HG02870 (cell line): ENCODE data around the gene ENOSF1.
"Not testable (repeated sequence)": the region's sequence is repeated elsewhere in the genome, so short reads cannot be mapped to it uniquely, and the experiment has no call there.

Experiments
- ATAC-seq: cut with Tn5 transposase; IDR thresholded peaks from one replicate; pipeline ENCODE4 v1.9.1; 2021; ENCODE audit warnings: mild to moderate bottlenecking, moderate library complexity; ENCODE audit not compliant: unreplicated experiment

The ENOSF1 gene

DNA sequence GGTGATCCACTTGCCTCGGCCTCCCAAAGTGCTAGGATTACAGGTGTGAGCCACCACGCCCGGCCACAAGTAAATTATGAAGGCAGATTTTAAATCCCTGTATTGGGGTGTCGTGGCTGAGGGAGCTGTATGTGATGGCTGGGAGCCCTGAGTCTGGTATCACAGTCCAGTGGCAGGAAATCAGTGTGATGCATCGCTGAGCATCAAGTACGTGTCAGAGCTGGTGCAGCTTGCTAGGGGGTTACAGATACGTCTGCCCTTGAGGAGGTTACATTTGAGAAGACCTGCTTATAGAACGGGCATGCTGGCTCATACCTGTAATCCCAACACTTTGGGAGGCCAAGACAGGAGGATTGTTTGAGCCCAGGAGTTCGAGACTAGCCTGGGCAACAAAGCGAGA lies 4.3 kb downstream of the ENOSF1 start:
- ATAC-seq = no peak

- no peak for ATAC-seq
Observed at GRCh38 chr18:706405-706804, 6.0 kb downstream of the ENOSF1 start.

DNA sequence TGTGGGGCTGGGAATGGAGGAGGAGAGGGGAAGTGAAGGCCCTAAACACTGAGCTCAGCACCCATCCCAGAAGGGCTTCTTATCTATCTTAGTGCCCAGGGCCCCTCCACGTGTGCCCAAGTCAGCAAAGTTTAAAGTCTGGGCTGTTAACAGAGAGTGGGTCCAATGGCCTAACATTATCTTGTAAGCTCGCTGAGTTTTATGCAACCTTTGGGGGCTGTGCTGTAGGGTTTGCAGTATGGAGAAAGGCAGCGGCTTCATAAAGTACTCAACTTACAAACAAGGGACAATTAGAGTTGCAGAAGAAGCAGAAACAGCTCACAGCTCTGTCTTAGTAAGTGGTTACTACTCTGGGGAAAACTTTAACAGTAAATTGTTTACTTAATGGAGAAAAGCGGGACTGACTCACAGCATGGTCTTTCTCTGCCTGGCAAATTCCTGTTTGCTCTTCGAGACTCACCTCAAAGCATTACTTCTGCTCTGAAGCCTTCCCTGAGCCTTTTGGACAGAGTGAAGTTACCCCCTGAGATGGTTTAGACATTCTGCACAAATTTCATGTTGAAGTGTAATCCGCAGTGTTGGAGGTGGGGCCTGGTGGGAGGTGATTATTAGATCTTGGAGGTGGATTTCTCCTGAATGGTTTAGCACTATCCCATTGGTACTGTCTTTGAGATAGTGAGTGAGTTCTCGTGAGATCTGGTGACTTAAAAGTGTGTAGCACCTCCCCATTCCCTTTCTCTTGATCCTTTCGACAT lies 9.0 kb downstream of the ENOSF1 start:
- no peak for ATAC-seq

GRCh38 chr18:697800-698199 lies 14.6 kb downstream of the ENOSF1 start:
- ATAC-seq = no peak

DNA sequence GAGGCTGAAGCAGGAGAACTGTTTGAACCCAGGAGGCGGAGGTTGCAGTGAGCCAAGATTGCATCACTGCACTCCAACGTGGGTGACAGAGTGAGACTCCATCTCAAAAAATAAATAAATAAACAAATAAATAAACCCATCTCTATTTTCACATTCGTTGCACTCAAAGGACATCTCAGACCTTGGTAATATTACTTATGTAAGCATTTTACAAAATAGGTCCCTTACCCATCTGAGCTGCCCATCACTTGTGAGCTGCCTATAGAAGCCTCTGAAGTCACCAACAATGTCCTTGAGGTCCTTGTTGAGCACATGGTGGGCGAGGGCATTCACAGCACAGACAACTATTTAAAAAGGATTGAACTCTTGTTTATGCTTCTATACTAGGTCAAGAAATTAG lies 15.4 kb downstream of the ENOSF1 start:
- no peak for ATAC-seq

GRCh38 chr18:693466-694187 lies 18.8 kb downstream of the ENOSF1 start:
- no peak for ATAC-seq

DNA sequence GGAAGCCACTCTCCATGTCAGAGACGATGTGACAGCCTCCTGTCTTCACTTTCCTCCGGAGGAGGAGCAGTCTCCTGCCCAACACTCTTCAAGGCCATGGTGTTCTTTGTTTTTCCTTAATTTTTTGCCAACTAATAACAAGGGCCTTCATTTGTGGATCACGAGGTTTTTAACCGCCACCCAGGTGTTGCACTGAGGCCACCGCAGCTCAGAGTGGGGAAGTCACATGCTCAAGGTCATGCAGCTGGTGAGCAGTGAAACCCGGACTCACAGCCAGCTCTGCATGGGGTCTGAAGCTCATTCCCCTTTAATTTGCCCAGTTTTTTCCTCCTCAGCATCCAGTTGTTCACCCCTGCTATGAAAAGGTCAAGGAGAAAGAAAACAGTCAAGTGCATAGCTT lies 19.6 kb downstream of the ENOSF1 start:
- ATAC-seq = no peak

GRCh38 chr18:688323-688722 lies 24.1 kb downstream of the ENOSF1 start:
- no peak for ATAC-seq

DNA sequence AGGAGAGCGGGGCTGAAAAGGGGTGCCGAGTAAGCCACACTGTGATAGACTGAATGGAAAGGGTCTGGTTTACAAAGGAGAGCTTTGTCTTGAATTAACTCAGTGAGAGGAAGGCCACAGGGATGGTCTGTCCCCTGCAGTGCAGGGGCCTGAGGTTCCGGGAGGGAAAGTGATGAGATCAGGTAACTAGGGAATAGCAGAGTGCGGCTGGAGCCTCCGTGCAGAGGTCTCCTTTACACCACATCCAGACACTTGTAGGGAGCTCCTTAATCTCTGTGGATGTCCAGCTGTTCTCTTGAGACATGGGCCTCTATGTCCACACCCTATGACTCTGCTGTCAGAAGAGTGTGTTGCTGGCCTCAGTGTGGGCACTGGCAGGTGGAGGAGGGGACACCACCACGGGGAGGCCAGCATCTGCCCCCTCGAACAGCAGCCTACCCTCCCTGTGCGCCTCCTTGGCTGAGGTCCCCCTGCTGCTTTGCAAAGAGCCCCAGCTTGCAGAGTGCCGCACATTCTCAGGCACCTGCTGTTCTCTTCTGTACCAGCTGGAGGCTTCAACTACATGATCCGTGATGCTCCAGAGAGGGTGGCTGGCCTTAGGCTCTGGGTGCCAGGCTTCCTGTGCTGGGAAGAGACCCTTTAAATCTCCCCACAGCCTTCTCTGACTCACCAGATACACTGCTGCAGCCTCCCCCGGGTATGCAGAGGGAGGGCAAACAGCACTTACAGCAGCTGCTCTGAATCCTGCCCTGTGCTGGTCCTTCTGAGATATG lies 25.9 kb downstream of the ENOSF1 start:
- no peak for ATAC-seq

- no peak for ATAC-seq
Observed at GRCh38 chr18:685438-685837, 27.0 kb downstream of the ENOSF1 start.

- ATAC-seq = no peak
Observed at GRCh38 chr18:683531-683930, 28.9 kb downstream of the ENOSF1 start.

DNA sequence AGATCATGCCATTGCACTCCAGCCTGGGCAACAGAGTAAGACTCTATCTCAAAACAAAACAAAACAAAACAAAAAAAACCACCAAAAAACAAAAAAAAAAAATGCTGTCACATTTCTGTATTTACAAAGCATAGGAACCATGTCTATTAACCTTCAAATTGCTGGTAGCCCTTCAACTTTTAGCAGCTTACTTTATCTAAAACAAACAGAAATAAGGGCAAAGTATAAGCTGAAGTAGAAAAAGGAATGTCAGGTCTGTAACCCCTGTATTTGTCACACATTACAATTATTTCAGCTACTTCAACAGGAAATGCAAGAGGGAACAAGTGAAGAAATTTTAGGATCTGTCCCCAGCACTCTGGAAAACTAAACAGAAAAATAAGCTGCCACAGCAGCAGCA lies 29.6 kb downstream of the ENOSF1 start:
- no peak for ATAC-seq

GRCh38 chr18:682416-682815 lies 30.0 kb downstream of the ENOSF1 start:
- ATAC-seq = not testable (repeated sequence)

DNA sequence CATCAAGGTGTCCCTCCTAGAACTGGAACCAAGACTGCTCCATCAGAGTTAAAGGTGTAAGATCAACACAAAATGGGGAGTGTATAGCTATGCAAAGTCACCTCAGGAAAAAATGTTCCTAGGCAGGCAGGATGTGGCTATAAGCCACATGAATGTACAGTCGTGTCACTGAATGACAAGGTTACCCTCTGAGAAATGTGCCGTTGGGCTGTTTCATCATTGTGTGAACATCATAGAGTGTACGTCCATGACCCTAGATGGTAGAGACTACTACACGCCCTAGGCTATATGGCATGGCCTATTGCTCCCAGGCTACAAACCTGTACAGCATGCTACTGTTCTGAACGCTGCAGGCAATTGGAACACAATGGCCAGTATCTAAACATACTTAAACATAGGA lies 30.4 kb downstream of the ENOSF1 start:
- ATAC-seq = no peak

GRCh38 chr18:680392-680791 lies 32.0 kb downstream of the ENOSF1 start:
- no peak for ATAC-seq

DNA sequence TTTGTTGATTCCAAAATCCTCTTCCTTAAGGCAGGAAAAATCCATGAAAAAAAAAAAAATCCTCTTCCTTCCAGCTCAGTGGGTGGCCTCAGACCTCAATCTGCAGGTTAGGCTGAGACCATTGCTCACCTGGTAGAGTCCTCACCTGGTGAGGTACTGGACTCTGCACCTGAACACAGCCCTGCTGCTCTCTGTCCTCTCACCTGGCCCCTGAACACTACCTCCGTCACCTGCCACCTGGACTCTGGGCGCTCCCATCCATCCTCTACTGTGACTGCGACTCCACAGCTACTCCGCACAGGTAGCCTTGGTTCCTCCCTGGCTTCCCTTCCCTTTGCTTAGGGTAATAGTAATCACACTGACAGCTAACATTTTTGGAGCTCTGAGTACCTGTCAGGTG lies 32.9 kb downstream of the ENOSF1 start:
- no peak for ATAC-seq

GRCh38 chr18:678482-679182 lies 33.8 kb downstream of the ENOSF1 start:
- ATAC-seq = no peak

GRCh38 chr18:677951-678381 lies 34.5 kb downstream of the ENOSF1 start:
- no peak for ATAC-seq

- ATAC-seq = no peak
Observed at GRCh38 chr18:677145-677544, 35.3 kb downstream of the ENOSF1 start.

DNA sequence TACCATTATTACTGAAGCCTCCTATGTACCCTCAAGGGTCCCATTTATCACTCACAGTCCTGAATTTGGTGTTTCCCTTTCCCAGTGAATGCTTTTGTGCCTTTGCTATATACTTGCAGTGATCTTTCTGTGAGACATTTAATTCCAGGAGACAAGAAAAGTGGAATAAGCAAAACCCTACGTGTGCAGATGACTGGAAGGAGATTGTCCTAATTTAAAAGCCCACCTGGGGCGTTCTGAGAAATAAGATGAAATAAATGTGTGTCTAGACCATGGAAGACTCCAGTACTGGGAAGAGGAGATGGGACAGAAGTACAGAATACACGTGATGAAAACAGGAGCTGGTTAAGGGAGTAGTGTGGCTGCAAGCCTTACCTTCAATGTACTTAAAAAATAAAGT lies 35.7 kb downstream of the ENOSF1 start:
- ATAC-seq = no peak

DNA sequence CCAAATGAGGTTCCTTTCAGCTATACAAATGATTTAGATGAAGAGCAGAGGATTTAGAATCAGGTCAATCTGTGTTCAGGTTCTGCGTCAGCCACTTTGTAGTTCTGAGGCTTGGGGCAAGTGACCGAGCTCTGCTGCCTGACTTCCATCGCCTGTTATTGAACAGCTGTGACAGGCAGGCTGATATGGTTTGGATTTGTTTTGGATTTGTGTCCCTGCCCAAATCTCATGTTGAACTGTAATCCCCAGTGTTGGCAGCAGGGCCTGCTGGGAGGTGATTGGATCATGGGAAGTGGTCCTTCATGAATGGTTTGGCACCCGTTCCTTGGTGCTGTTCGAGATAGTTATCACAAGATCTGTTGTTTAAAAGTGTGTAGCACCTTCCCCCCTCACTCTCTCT lies 36.4 kb downstream of the ENOSF1 start:
- no peak for ATAC-seq
